ENCODE data around the gene SHC3. TPM values are rescaled to one million over a fixed set of nuclear protein-coding genes. Genes with fewer than 3 reads are reported as not detected.

SHC3 gene
- total and polyA plus RNA-seq, 8 donors = 0.15 to 1.7 (median 1.0) TPM

DNA sequence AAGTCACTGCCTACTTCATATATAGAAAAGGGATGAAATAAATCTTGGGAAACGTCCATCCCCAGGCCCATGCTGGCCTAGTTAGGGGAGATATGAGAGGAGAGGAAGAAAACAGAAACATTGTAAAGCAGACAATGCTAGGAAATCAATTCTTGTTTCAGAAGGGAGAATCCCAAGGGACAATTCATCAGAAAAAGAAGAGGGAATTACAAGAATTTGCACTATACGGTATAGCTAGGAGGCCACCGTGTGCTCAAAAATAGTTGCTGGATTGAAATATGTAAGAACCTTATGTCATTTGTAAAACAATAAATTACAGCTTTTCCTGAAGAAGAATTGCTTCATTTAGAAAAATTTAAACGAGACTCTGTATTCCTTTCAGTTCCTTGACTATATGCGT is 8.3 kb upstream of the SHC3 start:
- Histone ChIP-seq H3K4me3 (no peak overlapping the region), H3K36me3 (no peaks in the 10 kb centered on the region), H3K27ac (no peak overlapping the region), H3K4me1 (no peaks in the 10 kb centered on the region), H3K9me3 (no peaks in the 10 kb centered on the region), H3K27me3 (no peaks in the 10 kb centered on the region)
- no peak for TF ChIP-seq EP300 (IDR thresholded peaks at IDR 0.05)
- no peak for TF ChIP-seq POLR2A (IDR thresholded peaks at IDR 0.05)
- no peak for TF ChIP-seq CTCF (IDR thresholded peaks at IDR 0.05)
- TF ChIP-seq POLR2AphosphoS5 (IDR thresholded peaks at IDR 0.05) = no peak
- DNase-seq = no peak
- 75 to 86% (median 84%) methylated on average over 5 of the region's 5 CpGs for WGBS, 5 donors
- intact Hi-C loops (cut with DNase I; ENCODE audit: low total_unique reads) = loop anchor here (10.0 kb wide), 1 partner anchor 98 kb away; no protein-coding TSS in a partner anchor

DNA sequence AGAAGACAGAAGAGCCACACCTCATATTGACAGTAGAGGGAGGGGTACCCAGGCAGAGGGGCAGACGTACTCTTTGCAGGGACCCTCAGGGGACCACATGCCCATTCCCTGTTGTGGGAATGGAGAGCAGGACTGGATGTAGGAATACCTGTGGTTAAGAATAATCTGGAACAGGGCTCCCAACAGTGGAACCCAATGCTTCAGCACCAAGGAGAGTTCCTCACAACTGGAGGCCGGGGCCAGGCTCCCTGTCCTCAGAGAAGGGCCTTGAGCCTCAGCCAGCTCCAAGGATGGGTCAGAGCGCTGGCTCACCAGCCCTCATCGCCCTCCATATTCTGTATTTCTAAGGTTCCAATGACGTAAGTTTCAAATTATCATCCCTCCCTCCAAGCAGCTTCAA is 7.4 kb upstream of the SHC3 start:
- no peak overlapping the region for H3K4me3 ChIP-seq
- intact Hi-C loops (cut with DNase I; ENCODE audit: low total_unique reads) = loop anchor here (10.0 kb wide), 1 partner anchor 99 kb away; no protein-coding TSS in a partner anchor
- H3K9me3 ChIP-seq = no peaks in the 10 kb centered on the region
- peaks cover 0 to 2% (median under 1%) of the 10 kb centered on the region in 4 donors for H3K4me1 ChIP-seq
- peak in 1 of 2 donors; percentile 55 for DNase-seq
- TF ChIP-seq CTCF (IDR thresholded peaks at IDR 0.05) = no peak
- TF ChIP-seq POLR2AphosphoS5 (IDR thresholded peaks at IDR 0.05) = no peak
- no peak for TF ChIP-seq POLR2A (IDR thresholded peaks at IDR 0.05)
- no peak for TF ChIP-seq EP300 (IDR thresholded peaks at IDR 0.05)
- no peaks in the 10 kb centered on the region for H3K36me3 ChIP-seq
- H3K27me3 ChIP-seq = no peaks in the 10 kb centered on the region
- WGBS, 5 donors = 60 to 70% (median 67%) methylated on average over 5 of the region's 5 CpGs
- H3K27ac ChIP-seq = no peak overlapping the region

DNA sequence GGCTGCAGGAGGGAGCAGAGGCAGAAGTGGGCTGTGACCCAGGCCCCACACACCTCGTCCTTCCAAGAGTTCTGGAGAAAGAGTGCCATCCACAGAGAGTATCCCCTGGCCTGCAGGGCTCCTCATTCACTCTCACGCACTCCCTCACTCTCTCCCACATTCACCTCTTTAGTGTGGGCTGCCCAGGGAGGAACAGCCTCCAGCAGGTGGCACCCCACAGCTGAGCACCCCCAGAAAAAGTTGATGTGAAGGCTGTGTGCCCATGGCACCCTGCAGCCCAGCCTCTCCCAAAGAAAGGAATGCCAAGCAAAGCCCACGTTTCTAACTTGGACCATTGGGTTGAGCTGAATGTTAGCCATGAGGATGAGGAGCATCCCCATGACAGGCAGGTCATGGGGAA is 4.5 kb upstream of the SHC3 start:
- DNase-seq = no peak
- H3K4me1 ChIP-seq = peaks cover 24 to 30% (median 27%) of the 10 kb centered on the region in 4 donors
- H3K4me3 ChIP-seq = no peak overlapping the region
- H3K36me3 ChIP-seq = no peaks in the 10 kb centered on the region
- no peak overlapping the region for H3K27ac ChIP-seq
- WGBS, 5 donors = 69 to 88% (median 72%) methylated on average over 3 of the region's 3 CpGs
- H3K27me3 ChIP-seq = peaks cover 8 to 18% (median 8%) of the 10 kb centered on the region in 3 donors
- no peaks in the 10 kb centered on the region for H3K9me3 ChIP-seq
- intact Hi-C loops (cut with DNase I; ENCODE audit: low total_unique reads) = loop anchor here (10.0 kb wide), 1 partner anchor 102 kb away; no protein-coding TSS in a partner anchor
- TF ChIP-seq POLR2AphosphoS5 (IDR thresholded peaks at IDR 0.05) (no peak), CTCF (IDR thresholded peaks at IDR 0.05) (no peak), POLR2A (IDR thresholded peaks at IDR 0.05) (no peak), EP300 (IDR thresholded peaks at IDR 0.05) (no peak)

- TF ChIP-seq POLR2AphosphoS5 (IDR thresholded peaks at IDR 0.05) (no peak), CTCF (IDR thresholded peaks at IDR 0.05) (no peak), POLR2A (IDR thresholded peaks at IDR 0.05) (no peak), EP300 (IDR thresholded peaks at IDR 0.05) (no peak)
- intact Hi-C loops (cut with DNase I; ENCODE audit: low total_unique reads) = loop anchor here (10.0 kb wide), 1 partner anchor 102 kb away; no protein-coding TSS in a partner anchor
- 94 to 100% (median 98%) methylated on average over 10 of the region's 10 CpGs for WGBS, 5 donors
Measured at GRCh38 chr9:89182369-89182768, 3.8 kb upstream of the SHC3 start.

More at GRCh38 chr9:89182369-89182768, 3.8 kb upstream of the SHC3 start:
- DNase-seq = no peak
- no peak overlapping the region for H3K27ac ChIP-seq
- no peaks in the 10 kb centered on the region for H3K9me3 ChIP-seq
- H3K4me1 ChIP-seq = peaks cover 30 to 38% (median 35%) of the 10 kb centered on the region in 4 donors
- H3K27me3 ChIP-seq = peaks cover 13 to 26% (median 16%) of the 10 kb centered on the region in 3 donors
- no peak overlapping the region for H3K4me3 ChIP-seq
- H3K36me3 ChIP-seq = no peaks in the 10 kb centered on the region

Measured in stomach (tissue), 9 donors.